IMR-90 (cell line): ENCODE measurements around the gene OTOG. TPM values are rescaled to one million over a fixed set of nuclear protein-coding genes. Genes with fewer than 3 reads are reported as not detected.

ENCODE experiments used
- ATAC-seq: fragments of 200-7000 bp; cut with Tn5 transposase; 2 replicates; pipeline ENCODE4 v1.9.1; 2020; ENCODE audit warnings: low read depth, mild to moderate bottlenecking, moderate library complexity
- BruUV-seq: library from RNA; stranded (reverse); fragments of 400-500 nt; replicated peaks from 2 replicates; lab custom pipeline; 2021; lab: Mats Ljungman, UMichigan
- CTCF ChIA-PET: fragments of 300-600 bp; formaldehyde crosslinking; extraction: SDS; loops from one replicate; lab custom pipeline; 2021; ENCODE audit warnings: antibody characterized with exemption; lab: Yijun Ruan, JAX
- POLR2A ChIA-PET: fragments of 300-600 bp; sonication (Branson Sonifier 250); formaldehyde crosslinking; loops from one replicate; lab custom pipeline; 2022; ENCODE audit warnings: antibody characterized with exemption; ENCODE audit not compliant: unreplicated experiment; lab: Charles Lee
- DNase-seq: peaks from one replicate; pipeline ENCODE4 v3.0.0; 2013
- H2AFZ ChIP-seq: replicated peaks from 2 replicates; pipeline ENCODE3; 2013; ENCODE audit warnings: low read length, mild to moderate bottlenecking; ENCODE audit not compliant: poor library complexity
- H2AK5ac ChIP-seq: 2 replicates; pipeline ENCODE4 v1.6.1; 2013; ENCODE audit warnings: low read depth, low read length, inconsistent platforms
- H2AK9ac ChIP-seq: replicated peaks from 2 replicates; pipeline ENCODE3; 2013; ENCODE audit warnings: mild to moderate bottlenecking, low read depth, low read length, moderate library complexity; ENCODE audit not compliant: poor library complexity
- H2BK120ac ChIP-seq: 2 replicates; pipeline ENCODE4 v1.6.1; 2013; ENCODE audit warnings: low read depth, low read length, inconsistent platforms
- H2BK15ac ChIP-seq: 3 replicates; pipeline ENCODE4 v1.6.1; 2013; ENCODE audit warnings: low read depth, low read length, inconsistent platforms
- H2BK20ac ChIP-seq: 2 replicates; pipeline ENCODE4 v1.6.1; 2013; ENCODE audit warnings: low read depth, mild to moderate bottlenecking, inconsistent platforms, low read length, moderate library complexity
- H2BK5ac ChIP-seq: 2 replicates; pipeline ENCODE4 v1.6.1; 2013; ENCODE audit warnings: mild to moderate bottlenecking, low read depth, low read length, inconsistent platforms; ENCODE audit not compliant: poor library complexity, severe bottlenecking
- H3K14ac ChIP-seq: replicated peaks from 2 replicates; pipeline ENCODE4 v1.6.1; 2013; ENCODE audit warnings: low read depth, low read length, inconsistent platforms
- H3K18ac ChIP-seq: 2 replicates; pipeline ENCODE4 v1.6.1; 2013; ENCODE audit warnings: low read depth, low read length, control low read depth
- H3K23ac ChIP-seq: 2 replicates; pipeline ENCODE4 v1.6.1; 2013; ENCODE audit warnings: low read depth, low read length, inconsistent platforms
- H3K27ac ChIP-seq: 2 replicates; pipeline ENCODE4 v1.5.1; 2013; ENCODE audit warnings: mild to moderate bottlenecking, control low read depth, low read length; ENCODE audit not compliant: insufficient read depth
- H3K27me3 ChIP-seq: 2 replicates; pipeline ENCODE4 v1.6.1; 2013; ENCODE audit warnings: low read length; ENCODE audit not compliant: control insufficient read depth, insufficient read depth
- H3K36me3 ChIP-seq: 2 replicates; pipeline ENCODE4 v1.6.1; 2013; ENCODE audit warnings: low read length, mixed read lengths; ENCODE audit not compliant: control insufficient read depth, insufficient read depth
- H3K4ac ChIP-seq: 2 replicates; pipeline ENCODE4 v1.6.1; 2013; ENCODE audit warnings: low read depth, low read length, inconsistent platforms
- H3K4me1 ChIP-seq: 2 replicates; pipeline ENCODE4 v1.6.1; 2013; ENCODE audit warnings: low read length, mixed read lengths; ENCODE audit not compliant: control insufficient read depth, insufficient read depth
- H3K4me2 ChIP-seq: 2 replicates; pipeline ENCODE4 v1.6.1; 2013; ENCODE audit warnings: low read depth, mild to moderate bottlenecking, control low read depth, low read length, moderate library complexity
- H3K4me3 ChIP-seq: 2 replicates; pipeline ENCODE4 v1.5.1; 2013; ENCODE audit warnings: low read depth, mild to moderate bottlenecking, control low read depth, low read length, moderate library complexity; ENCODE audit not compliant: insufficient read depth
- H3K56ac ChIP-seq: 2 replicates; pipeline ENCODE4 v1.6.1; 2013; ENCODE audit warnings: low read length, inconsistent platforms; ENCODE audit not compliant: insufficient read depth; ENCODE audit errors: extremely low read depth
- H3K79me1 ChIP-seq, 2 experiments: 2 replicates each; pipeline ENCODE4 v1.6.1; 2013; ENCODE audit warnings: low read length in 2 of 2, inconsistent platforms in 1 of 2, low read depth in 1 of 2
- H3K9ac ChIP-seq: 2 replicates; pipeline ENCODE4 v1.6.1; 2013; ENCODE audit warnings: low read depth, low read length, control low read depth
- H3K9me1 ChIP-seq: 2 replicates; pipeline ENCODE4 v1.6.1; 2013; ENCODE audit warnings: low read length, inconsistent platforms; ENCODE audit not compliant: insufficient read depth
- H3K9me3 ChIP-seq: 2 replicates; pipeline ENCODE4 v1.6.1; 2013; ENCODE audit warnings: low read length; ENCODE audit not compliant: control insufficient read depth, insufficient read depth
- H4K20me1 ChIP-seq: 2 replicates; pipeline ENCODE4 v1.6.1; 2013; ENCODE audit warnings: low read length, inconsistent platforms; ENCODE audit not compliant: insufficient read depth
- H4K5ac ChIP-seq: 2 replicates; pipeline ENCODE4 v1.6.1; 2013; ENCODE audit warnings: mild to moderate bottlenecking, low read depth, low read length, control low read depth
- H4K8ac ChIP-seq, 2 experiments: 2 replicates each; pipeline ENCODE4 v1.6.1; 2013; ENCODE audit warnings: low read depth in 2 of 2, low read length in 2 of 2, control low read depth in 1 of 2, inconsistent platforms in 1 of 2
- H4K91ac ChIP-seq: 2 replicates; pipeline ENCODE4 v1.6.1; 2013; ENCODE audit warnings: low read depth, low read length, inconsistent platforms; ENCODE audit not compliant: insufficient read depth
- BHLHE40 ChIP-seq: fragments of 150-350 bp; IDR thresholded peaks from 2 replicates; pipeline ENCODE4 v1.6.1; 2016; ENCODE audit warnings: mild to moderate bottlenecking, low read depth, low read length
- CEBPB ChIP-seq: IDR thresholded peaks from 2 replicates; pipeline ENCODE4 v1.6.1; 2012; ENCODE audit warnings: low read depth, low read length, improper control_type of control experiment
- CHD1 ChIP-seq: IDR thresholded peaks from 2 replicates; pipeline ENCODE4 v1.6.1; 2012; ENCODE audit warnings: low read depth, low read length, improper control_type of control experiment
- MAFK ChIP-seq: IDR thresholded peaks from 2 replicates; pipeline ENCODE4 v1.6.1; 2012; ENCODE audit warnings: low read depth, low read length, improper control_type of control experiment
- MAZ ChIP-seq: IDR thresholded peaks from 2 replicates; pipeline ENCODE4 v1.6.1; 2012; ENCODE audit warnings: low read depth, mild to moderate bottlenecking, low read length, improper control_type of control experiment, moderate library complexity, borderline replicate concordance
- MXI1 ChIP-seq: IDR thresholded peaks from 2 replicates; pipeline ENCODE4 v1.6.1; 2012; ENCODE audit warnings: low read depth, mild to moderate bottlenecking, low read length, moderate library complexity, borderline replicate concordance
- NFE2L2 ChIP-seq: fragments of 150-350 bp; IDR thresholded peaks from 2 replicates; pipeline ENCODE4 v1.6.1; 2016; ENCODE audit warnings: low read depth, mild to moderate bottlenecking, low read length
- POLR2A ChIP-seq: IDR thresholded peaks from 2 replicates; pipeline ENCODE4 v1.6.1; 2012; ENCODE audit warnings: mild to moderate bottlenecking, low read depth, low read length
- RAD21 ChIP-seq: IDR thresholded peaks from 2 replicates; pipeline ENCODE4 v1.6.1; 2012; ENCODE audit warnings: low read length, improper control_type of control experiment
- RCOR1 ChIP-seq: IDR thresholded peaks from 2 replicates; pipeline ENCODE4 v1.6.1; 2012; ENCODE audit warnings: mild to moderate bottlenecking, low read length, improper control_type of control experiment; ENCODE audit not compliant: insufficient replicate concordance
- SMC3 ChIP-seq: fragments of 150-350 bp; IDR thresholded peaks from 2 replicates; pipeline ENCODE4 v1.6.1; 2016; ENCODE audit warnings: low read depth, mild to moderate bottlenecking, antibody characterized with exemption, low read length, moderate library complexity
- WGBS, 2 experiments: methylation state at CpG; one replicate each; pipeline versions ENCODE4 v1.1.5 to v1.1.7; 2013; ENCODE audit warnings: missing lambda C conversion rate in 2 of 2; ENCODE audit not compliant: insufficient read length in 1 of 2; ENCODE audit errors: extremely low coverage in 2 of 2; 5-methylcytosine and 5-hydroxymethylcytosine counted together
- dilution Hi-C: fragments of 300-500 bp; cut with HindIII; formaldehyde crosslinking; loops from one replicate; pipeline ENCODE4 v1.14.3; 2018; ENCODE audit warnings: low sequenced_read_pairs; ENCODE audit not compliant: unreplicated experiment
- in situ Hi-C: fragments of 300-500 bp; cut with MboI; formaldehyde crosslinking; loops from 3 replicates; pipeline ENCODE4 v1.14.3; 2019; ENCODE audit warnings: low sequenced_read_pairs, inconsistent platforms, mixed read lengths
- intact Hi-C: fragments of 100-400 bp; cut with micrococcal nuclease; formaldehyde crosslinking; loops from 2 replicates; pipeline ENCODE4 v1.10.0; 2022
- polyA plus RNA-seq, 3 experiments: library from polyadenylated mRNA; depleted of rRNA; stranded (reverse); fragments of >200 nt; gene quantifications; 2 replicates each; pipeline ENCODE4 v1.2.3, GENCODE V29; 2012; ENCODE audit warnings: low replicate concordance in 1 of 3
- total RNA-seq: library from RNA; depleted of rRNA; stranded (reverse); fragments of >200 nt; gene quantifications from 2 replicates; pipeline ENCODE4 v1.2.3, GENCODE V29; 2012
- TF ChIP-seq, protein P1 (sequence below): fragments of 150-350 bp; IDR thresholded peaks from 2 replicates; pipeline ENCODE4 v1.6.1; 2017; ENCODE audit warnings: mild to moderate bottlenecking, antibody characterized with exemption, low read length, low read depth
- TF ChIP-seq, protein P2 (sequence below): conservative IDR thresholded peaks from 2 replicates; pipeline ENCODE4 v1.5.1; 2012; ENCODE audit warnings: mild to moderate bottlenecking, low read depth, low read length, improper control_type of control experiment
- TF ChIP-seq, protein P3 (sequence below): fragments of 150-350 bp; IDR thresholded peaks from 2 replicates; pipeline ENCODE4 v1.6.1; 2016; ENCODE audit warnings: low read depth, mild to moderate bottlenecking, low read length, moderate library complexity, borderline replicate concordance

OTOG gene
- total and polyA plus RNA-seq, 2 of the 4 experiments (the other 2 are of a cell fraction): not detected

DNA sequence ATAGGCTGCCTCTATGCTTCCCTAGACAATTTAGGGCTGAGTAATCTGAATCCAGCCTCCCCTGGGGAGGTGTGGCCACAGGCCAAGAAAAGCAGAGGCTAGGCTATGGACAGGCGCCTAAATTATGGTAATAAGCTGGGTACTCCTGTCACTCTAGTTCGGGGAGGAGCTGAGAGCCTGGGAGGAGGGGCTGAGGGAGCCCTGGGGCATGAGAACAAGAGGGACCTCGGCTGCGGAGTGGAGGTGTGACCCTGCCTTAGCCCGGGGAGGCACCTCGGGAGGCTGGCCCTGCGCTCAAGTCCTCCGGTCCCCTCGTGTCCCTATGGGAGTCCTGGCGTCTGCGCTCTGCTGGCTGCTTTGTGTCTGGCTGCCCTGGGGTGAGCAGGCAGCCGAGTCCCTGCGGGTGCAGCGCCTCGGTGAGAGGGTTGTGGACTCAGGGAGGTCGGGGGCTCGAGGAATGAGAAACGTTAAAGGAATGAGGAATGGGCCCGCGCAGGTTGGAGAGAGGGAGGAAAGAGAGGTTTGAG lies at the start of gene OTOG (continued):
- TF ChIP-seq, protein P1, sequence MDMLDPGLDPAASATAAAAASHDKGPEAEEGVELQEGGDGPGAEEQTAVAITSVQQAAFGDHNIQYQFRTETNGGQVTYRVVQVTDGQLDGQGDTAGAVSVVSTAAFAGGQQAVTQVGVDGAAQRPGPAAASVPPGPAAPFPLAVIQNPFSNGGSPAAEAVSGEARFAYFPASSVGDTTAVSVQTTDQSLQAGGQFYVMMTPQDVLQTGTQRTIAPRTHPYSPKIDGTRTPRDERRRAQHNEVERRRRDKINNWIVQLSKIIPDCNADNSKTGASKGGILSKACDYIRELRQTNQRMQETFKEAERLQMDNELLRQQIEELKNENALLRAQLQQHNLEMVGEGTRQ: no peak

DNA sequence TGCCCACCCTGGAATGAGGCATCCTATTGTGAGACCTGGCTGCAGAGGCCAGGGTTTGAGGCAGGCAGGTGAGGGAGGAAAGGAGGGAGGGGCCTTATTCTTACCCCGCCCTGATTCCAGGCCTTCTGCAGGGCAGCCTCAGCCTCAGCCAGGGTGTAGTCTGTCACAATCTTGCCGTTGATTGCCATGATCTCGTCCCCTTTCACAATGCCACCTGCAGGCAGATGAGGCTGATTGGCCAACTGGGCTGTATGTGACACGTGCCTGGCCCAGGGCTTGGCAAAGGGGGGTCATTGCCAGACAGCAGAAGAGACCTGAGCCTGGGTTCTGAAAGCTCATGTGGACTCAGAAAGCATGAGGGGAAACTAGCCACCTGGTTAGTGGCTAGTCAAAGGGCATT lies 49.0 kb upstream of the OTOG start:
- Histone ChIP-seq H2BK20ac (no peak overlapping the region), H3K36me3 (no peaks in the 10 kb centered on the region), H3K18ac (no peak overlapping the region), H2AFZ (no peak overlapping the region), H3K56ac (no peak overlapping the region), H2BK120ac (no peak overlapping the region), H2AK5ac (no peak overlapping the region), H4K20me1 (no peaks in the 10 kb centered on the region), H3K14ac (no peak overlapping the region), H3K23ac (no peak overlapping the region), H4K8ac (no peak overlapping the region), H4K5ac (no peak overlapping the region), H3K4me3 (no peak overlapping the region), H3K9me1 (no peaks in the 10 kb centered on the region), H3K9me3 (no peaks in the 10 kb centered on the region), H3K4me1 (no peaks in the 10 kb centered on the region), H3K79me1 (no peaks in the 10 kb centered on the region), H2BK5ac (no peak overlapping the region), H2BK15ac (no peak overlapping the region), H3K9ac (no peak overlapping the region), H4K91ac (no peak overlapping the region), H2AK9ac (no peak overlapping the region), H3K4ac (no peak overlapping the region), H3K27ac (no peak overlapping the region), H3K27me3 (peaks cover 6% of the 10 kb centered on the region), H3K4me2 (no peak overlapping the region)
- dilution Hi-C loops (no loop called here), intact Hi-C loops (no loop called here), in situ Hi-C loops (no loop called here)
- ChIA-PET POLR2A (no interaction called here), CTCF (interaction anchor here (1.1 kb wide), 1 partner anchor 114 kb away, joined by 4 read pairs; no protein-coding TSS in a partner anchor)
- no peak for DNase-seq
- 0% methylated on average over 1 of the region's 4 CpGs; no CpG with 5 or more reads in 1 of the 2 experiments for WGBS, 2 experiments
- no peak for ATAC-seq
- no TSS peak for BruUV-seq
- TF ChIP-seq MAZ: no peak
- TF ChIP-seq RCOR1: no peak
- TF ChIP-seq, protein P2, sequence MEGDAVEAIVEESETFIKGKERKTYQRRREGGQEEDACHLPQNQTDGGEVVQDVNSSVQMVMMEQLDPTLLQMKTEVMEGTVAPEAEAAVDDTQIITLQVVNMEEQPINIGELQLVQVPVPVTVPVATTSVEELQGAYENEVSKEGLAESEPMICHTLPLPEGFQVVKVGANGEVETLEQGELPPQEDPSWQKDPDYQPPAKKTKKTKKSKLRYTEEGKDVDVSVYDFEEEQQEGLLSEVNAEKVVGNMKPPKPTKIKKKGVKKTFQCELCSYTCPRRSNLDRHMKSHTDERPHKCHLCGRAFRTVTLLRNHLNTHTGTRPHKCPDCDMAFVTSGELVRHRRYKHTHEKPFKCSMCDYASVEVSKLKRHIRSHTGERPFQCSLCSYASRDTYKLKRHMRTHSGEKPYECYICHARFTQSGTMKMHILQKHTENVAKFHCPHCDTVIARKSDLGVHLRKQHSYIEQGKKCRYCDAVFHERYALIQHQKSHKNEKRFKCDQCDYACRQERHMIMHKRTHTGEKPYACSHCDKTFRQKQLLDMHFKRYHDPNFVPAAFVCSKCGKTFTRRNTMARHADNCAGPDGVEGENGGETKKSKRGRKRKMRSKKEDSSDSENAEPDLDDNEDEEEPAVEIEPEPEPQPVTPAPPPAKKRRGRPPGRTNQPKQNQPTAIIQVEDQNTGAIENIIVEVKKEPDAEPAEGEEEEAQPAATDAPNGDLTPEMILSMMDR: no peak
- TF ChIP-seq MXI1: no peak
- TF ChIP-seq POLR2A: no peak
- TF ChIP-seq BHLHE40: no peak
- no peak for TF ChIP-seq NFE2L2
- no peak for TF ChIP-seq CEBPB
- TF ChIP-seq, protein P3, sequence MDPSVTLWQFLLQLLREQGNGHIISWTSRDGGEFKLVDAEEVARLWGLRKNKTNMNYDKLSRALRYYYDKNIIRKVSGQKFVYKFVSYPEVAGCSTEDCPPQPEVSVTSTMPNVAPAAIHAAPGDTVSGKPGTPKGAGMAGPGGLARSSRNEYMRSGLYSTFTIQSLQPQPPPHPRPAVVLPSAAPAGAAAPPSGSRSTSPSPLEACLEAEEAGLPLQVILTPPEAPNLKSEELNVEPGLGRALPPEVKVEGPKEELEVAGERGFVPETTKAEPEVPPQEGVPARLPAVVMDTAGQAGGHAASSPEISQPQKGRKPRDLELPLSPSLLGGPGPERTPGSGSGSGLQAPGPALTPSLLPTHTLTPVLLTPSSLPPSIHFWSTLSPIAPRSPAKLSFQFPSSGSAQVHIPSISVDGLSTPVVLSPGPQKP: no peak
- TF ChIP-seq MAFK: no peak
- no peak for TF ChIP-seq CHD1
- TF ChIP-seq RAD21: no peak
- no peak for TF ChIP-seq SMC3
